LNCAP (cell line): ENCODE results near the gene RCAN2.

Experiments used
- TF ChIP-seq, protein P1 (sequence below): fragments of 450-650 bp; IDR thresholded peaks from 2 replicates; pipeline ENCODE4 v1.5.1; 2017; ENCODE audit warnings: mild to moderate bottlenecking

The RCAN2 gene

DNA sequence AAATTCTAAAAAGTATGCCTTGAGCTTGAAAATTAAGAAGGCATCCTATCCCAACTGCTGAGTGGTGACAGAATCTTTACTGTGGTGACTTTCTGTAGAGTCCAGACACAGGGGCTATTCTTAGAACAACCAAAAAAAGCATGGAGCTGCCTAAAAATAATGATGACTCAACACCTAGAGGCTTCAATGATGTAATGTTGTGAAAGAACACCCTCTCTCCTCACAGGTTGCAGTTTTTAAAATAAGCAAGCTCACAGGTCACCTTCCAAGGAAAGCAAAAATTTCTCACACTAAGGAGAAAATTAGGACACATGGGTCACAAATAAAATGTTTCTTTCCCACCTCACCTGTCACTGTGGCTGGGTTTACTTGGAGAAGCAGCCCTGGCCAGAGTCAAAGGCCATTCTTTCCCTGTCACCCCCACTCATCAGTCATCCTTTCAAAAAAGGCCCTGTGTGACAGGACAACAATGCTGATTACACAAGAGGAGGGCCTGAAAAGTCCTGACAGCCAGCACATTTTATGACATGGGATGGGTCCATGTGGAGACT lies 53.5 kb downstream of the RCAN2 start:
- TF ChIP-seq, protein P1, sequence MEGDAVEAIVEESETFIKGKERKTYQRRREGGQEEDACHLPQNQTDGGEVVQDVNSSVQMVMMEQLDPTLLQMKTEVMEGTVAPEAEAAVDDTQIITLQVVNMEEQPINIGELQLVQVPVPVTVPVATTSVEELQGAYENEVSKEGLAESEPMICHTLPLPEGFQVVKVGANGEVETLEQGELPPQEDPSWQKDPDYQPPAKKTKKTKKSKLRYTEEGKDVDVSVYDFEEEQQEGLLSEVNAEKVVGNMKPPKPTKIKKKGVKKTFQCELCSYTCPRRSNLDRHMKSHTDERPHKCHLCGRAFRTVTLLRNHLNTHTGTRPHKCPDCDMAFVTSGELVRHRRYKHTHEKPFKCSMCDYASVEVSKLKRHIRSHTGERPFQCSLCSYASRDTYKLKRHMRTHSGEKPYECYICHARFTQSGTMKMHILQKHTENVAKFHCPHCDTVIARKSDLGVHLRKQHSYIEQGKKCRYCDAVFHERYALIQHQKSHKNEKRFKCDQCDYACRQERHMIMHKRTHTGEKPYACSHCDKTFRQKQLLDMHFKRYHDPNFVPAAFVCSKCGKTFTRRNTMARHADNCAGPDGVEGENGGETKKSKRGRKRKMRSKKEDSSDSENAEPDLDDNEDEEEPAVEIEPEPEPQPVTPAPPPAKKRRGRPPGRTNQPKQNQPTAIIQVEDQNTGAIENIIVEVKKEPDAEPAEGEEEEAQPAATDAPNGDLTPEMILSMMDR = no peak

DNA sequence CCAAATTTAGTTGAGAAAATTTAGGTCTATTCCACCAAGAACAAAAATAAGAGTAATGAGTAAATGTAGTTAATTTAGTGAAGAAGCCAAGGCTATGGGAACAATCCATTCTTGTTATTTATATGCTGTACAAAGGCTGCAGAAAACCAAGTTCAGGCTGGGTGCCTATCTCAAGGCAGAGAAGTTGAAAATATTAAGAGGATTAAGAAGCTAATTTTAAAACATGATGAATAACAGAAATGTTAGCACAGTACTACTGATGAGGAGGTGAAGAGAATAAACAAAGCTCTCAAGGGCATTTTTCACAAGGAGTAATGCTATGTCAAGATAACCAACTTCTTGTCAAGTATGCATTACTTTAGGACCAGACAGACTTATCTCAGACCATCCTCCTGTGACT lies 68.6 kb downstream of the RCAN2 start:
- TF ChIP-seq, protein P1 = no peak

DNA sequence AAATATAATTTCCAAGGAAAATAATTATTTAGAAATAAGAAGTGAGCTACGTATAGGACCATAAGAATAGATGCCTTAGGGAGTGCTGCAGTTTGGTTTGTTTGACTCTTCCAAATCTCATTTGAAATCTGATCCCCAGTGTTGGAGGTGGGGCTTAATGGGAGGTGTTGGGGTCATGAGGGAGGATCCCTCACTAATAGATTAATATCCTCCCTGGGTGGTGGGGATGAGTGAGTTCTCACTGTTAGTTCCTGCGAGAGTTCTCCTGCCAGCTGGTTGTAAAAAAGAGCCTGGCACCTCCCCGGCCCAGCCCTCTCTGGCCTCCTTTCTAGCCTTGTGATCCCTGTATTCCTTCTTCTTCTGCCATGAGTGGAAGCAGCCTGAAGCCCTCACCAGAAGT lies 69.3 kb downstream of the RCAN2 start:
- TF ChIP-seq, protein P1 = no peak

DNA sequence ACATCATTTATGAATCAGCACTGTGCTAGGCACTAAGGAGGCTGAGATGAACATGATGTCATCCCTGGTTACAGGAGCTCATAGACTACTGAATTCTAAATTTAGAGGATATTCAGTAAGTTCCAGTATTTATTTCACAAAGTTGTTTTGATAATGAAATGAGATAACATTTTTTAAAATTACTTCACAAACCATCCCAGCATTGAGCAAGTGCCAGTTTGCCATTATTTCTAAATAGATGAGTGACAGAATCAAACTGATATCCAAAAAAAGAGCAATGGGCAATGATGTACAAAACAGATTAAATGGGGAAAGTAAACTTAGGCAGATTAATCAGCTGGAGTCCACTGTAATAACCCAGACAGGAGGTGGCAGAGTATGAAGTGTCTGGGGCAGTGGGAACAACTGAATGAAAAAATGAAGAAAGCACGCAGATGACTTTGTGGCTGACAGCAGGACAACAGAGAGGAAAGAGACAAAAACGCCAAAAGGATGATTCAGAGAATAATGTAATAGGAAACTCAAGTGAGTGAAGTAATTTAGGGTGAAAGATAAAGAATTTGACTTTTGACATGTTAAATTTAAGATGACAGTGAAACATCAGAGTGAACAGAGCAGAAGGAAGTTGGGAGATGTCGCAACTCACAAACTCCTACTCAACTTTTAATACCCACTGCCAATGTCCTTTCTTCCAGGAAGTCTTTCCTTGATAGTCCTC lies 70.2 kb downstream of the RCAN2 start:
- TF ChIP-seq, protein P1 = no peak

DNA sequence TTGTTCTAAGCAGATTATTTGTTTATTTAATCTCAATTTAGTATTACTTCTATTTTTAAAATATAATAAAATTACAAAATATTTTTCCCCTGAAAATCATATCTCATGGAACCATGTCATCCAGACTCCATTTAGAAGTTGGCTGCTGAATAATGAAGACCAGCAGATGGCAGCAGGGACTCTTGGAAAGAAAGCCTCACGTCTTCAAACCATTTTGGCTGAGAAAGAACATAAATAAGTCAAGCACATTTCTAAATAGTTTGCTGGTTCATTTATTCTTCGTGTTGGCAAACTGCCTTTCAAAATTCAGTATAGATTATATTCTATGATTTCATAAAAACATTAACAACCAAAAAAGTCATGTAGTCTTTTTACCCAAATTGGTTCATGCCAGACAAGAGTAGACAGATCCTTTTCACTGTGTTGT lies 71.7 kb downstream of the RCAN2 start:
- TF ChIP-seq, protein P1 = peak; percentile 67

DNA sequence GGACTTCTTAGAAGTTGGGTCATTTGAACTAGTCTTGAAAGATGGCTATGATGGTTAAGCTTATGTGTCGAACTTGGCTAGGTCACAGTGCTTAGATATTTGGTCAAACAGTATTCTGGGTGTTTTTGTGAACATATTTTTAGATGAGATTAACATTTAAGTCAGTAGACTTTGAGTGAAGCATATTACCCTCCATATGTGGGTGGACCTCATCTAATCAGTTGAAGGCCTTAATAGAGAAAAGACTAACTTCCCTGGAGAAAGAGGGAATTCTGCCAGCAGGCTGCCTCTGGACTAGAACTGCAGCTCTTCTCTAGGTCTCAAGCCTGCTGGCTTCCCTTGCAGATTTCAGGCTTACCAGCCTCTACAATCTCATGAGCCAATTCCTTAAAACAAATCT lies 76.9 kb downstream of the RCAN2 start:
- TF ChIP-seq, protein P1 = no peak

DNA sequence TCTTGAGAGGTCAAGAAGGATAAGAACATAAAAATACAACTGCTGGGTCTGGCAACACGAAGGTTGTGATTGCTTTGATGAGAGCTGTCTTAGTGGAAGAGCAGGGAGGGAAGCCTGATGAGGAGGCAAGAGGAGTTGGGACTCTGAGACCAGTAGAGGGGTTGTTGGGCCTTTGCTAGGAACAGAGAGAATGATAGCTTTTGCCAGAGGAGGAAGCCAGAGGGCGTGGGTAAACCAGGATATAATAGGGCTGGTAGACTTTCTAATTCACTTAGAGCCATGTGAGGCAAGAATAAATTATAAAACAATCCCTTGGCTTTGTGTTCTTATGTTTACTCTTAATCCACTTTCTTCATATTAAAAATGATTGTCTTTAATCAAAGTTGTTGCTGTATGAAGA lies 78.6 kb downstream of the RCAN2 start:
- TF ChIP-seq, protein P1 = no peak
